H1 (cell line): ENCODE measurements around the gene PGBD5. TPM values are rescaled to one million over a fixed set of nuclear protein-coding genes. Genes with fewer than 3 reads are reported as not detected.
A peak's percentile ranks its signal among the peaks of the same experiment; 100 is the strongest.

ENCODE experiments used
- CTCF ChIA-PET: fragments of 300-600 bp; sonication (Branson Sonifier 250); formaldehyde crosslinking; loops from one replicate; lab custom pipeline; 2021; ENCODE audit not compliant: partially characterized antibody; lab: Charles Lee
- POLR2A ChIA-PET: fragments of 300-600 bp; sonication (Branson Sonifier 250); formaldehyde crosslinking; loops from one replicate; lab custom pipeline; 2021; ENCODE audit warnings: inconsistent platforms; ENCODE audit not compliant: partially characterized antibody; lab: Charles Lee
- DNase-seq, 2 experiments: peaks; one replicate each; pipeline versions ENCODE4 v3.0.0 to v3.0.0-alpha.2; 2010 to 2022; ENCODE audit warnings: low spot score in 2 of 2, low read depth in 1 of 2, mixed read lengths in 1 of 2
- FAIRE-seq: peaks from 2 replicates; lab custom pipeline; 2011; peaks lifted over from hg19 to GRCh38; lab: Jason Lieb, UNC
- H2AFZ ChIP-seq: 2 replicates; pipeline ENCODE4 v1.8.1; 2012; ENCODE audit warnings: low read length, inconsistent platforms
- H2AK5ac ChIP-seq: 2 replicates; pipeline ENCODE4 v1.6.1; 2013; ENCODE audit warnings: low read depth, low read length
- H2BK120ac ChIP-seq: replicated peaks from 2 replicates; pipeline ENCODE3; 2013; ENCODE audit warnings: low read depth, low read length, inconsistent platforms
- H2BK12ac ChIP-seq: 2 replicates; pipeline ENCODE4 v1.6.1; 2013; ENCODE audit warnings: low read depth, low read length
- H2BK15ac ChIP-seq: 2 replicates; pipeline ENCODE4 v1.6.1; 2013; ENCODE audit warnings: low read length
- H2BK20ac ChIP-seq: 2 replicates; pipeline ENCODE4 v1.6.1; 2013; ENCODE audit warnings: low read length
- H2BK5ac ChIP-seq: 2 replicates; pipeline ENCODE4 v1.6.1; 2013; ENCODE audit warnings: low read depth, low read length
- H3K14ac ChIP-seq: 2 replicates; pipeline ENCODE4 v1.6.1; 2013; ENCODE audit warnings: inconsistent platforms; ENCODE audit not compliant: insufficient read length
- H3K18ac ChIP-seq: 2 replicates; pipeline ENCODE4 v1.6.1; 2013; ENCODE audit warnings: low read length; ENCODE audit errors: extremely low read depth
- H3K23ac ChIP-seq: 2 replicates; pipeline ENCODE4 v1.6.1; 2013; ENCODE audit warnings: inconsistent platforms; ENCODE audit not compliant: insufficient read length
- H3K23me2 ChIP-seq: 2 replicates; pipeline ENCODE4 v1.6.1; 2013; ENCODE audit warnings: low read depth, low read length
- H3K27ac ChIP-seq: 2 replicates; pipeline ENCODE4 v1.6.1; 2011; ENCODE audit warnings: low read depth, low read length, inconsistent platforms
- H3K27me3 ChIP-seq, 4 experiments: replicated peaks in 1 of 4; 1 replicate in 1 of 4; 2 replicates in 3 of 4; pipeline versions ENCODE4 v1.6.1 to v1.8.1; 2011 to 2013; ENCODE audit warnings: low read length in 3 of 4, mild to moderate bottlenecking in 3 of 4, inconsistent platforms in 2 of 4, mixed read lengths in 2 of 4, moderate library complexity in 1 of 4; ENCODE audit not compliant: control insufficient read depth in 3 of 4, insufficient read depth in 3 of 4; ENCODE audit errors: extremely low read depth in 1 of 4
- H3K36me3 ChIP-seq, 4 experiments: 2 replicates each; pipeline versions ENCODE4 v1.6.1 to v1.8.1; 2011 to 2013; ENCODE audit warnings: mild to moderate bottlenecking in 4 of 4, low read length in 3 of 4, moderate library complexity in 2 of 4, control low read depth in 1 of 4, inconsistent platforms in 1 of 4; ENCODE audit not compliant: insufficient read depth in 4 of 4, control insufficient read depth in 2 of 4
- H3K4ac ChIP-seq: replicated peaks from 2 replicates; pipeline ENCODE3; 2013; ENCODE audit warnings: low read length, low read depth, mixed read lengths, inconsistent platforms; ENCODE audit not compliant: insufficient read length
- H3K4me1 ChIP-seq, 4 experiments: replicated peaks in 1 of 4; 1 replicate in 1 of 4; 2 replicates in 3 of 4; pipeline versions ENCODE4 v1.6.1 to v1.8.1; 2011 to 2013; ENCODE audit warnings: low read length in 3 of 4, inconsistent platforms in 2 of 4, mixed read lengths in 1 of 4; ENCODE audit not compliant: insufficient read depth in 4 of 4, control insufficient read depth in 3 of 4
- H3K4me2 ChIP-seq, 2 experiments: 2 replicates each; pipeline versions ENCODE4 v1.6.1 to v1.8.1; 2011 to 2013; ENCODE audit warnings: low read depth in 2 of 2, low read length in 2 of 2, control low read depth in 1 of 2, inconsistent platforms in 1 of 2, mild to moderate bottlenecking in 1 of 2; ENCODE audit not compliant: insufficient read depth in 1 of 2
- H3K4me3 ChIP-seq, 4 experiments: fragments of 200-600, 300-600 bp in 1 of 4; sonication (generic), shearing (Covaris generic), sonication (Bioruptor Twin) in 1 of 4; 2 replicates each; pipeline versions ENCODE4 v1.5.1 to v1.8.1; 2011 to 2016; ENCODE audit warnings: low read length in 4 of 4, low read depth in 3 of 4, control low read depth in 2 of 4, inconsistent platforms in 2 of 4, mild to moderate bottlenecking in 2 of 4, mixed read lengths in 1 of 4, moderate library complexity in 1 of 4; ENCODE audit not compliant: insufficient read depth in 2 of 4; ENCODE audit errors: extremely low read depth in 1 of 4
- H3K56ac ChIP-seq: replicated peaks from 2 replicates; pipeline ENCODE3; 2013; ENCODE audit warnings: low read depth, mild to moderate bottlenecking, mixed read lengths, low read length, inconsistent platforms; ENCODE audit not compliant: insufficient read length
- H3K79me1 ChIP-seq: 2 replicates; pipeline ENCODE4 v1.6.1; 2013; ENCODE audit warnings: low read depth, low read length, control low read depth
- H3K79me2 ChIP-seq, 2 experiments: 2 replicates each; pipeline versions ENCODE4 v1.6.1 to v1.8.1; 2012 to 2013; ENCODE audit warnings: low read length in 2 of 2, mild to moderate bottlenecking in 2 of 2, inconsistent platforms in 1 of 2; ENCODE audit not compliant: insufficient read depth in 2 of 2, control insufficient read depth in 1 of 2
- H3K9ac ChIP-seq, 4 experiments: replicated peaks in 1 of 4; 1 replicate in 1 of 4; 2 replicates in 3 of 4; pipeline versions ENCODE4 v1.6.1 to v1.8.1; 2011 to 2013; ENCODE audit warnings: low read depth in 3 of 4, low read length in 3 of 4, control low read depth in 2 of 4, mild to moderate bottlenecking in 2 of 4, moderate library complexity in 2 of 4, inconsistent platforms in 1 of 4; ENCODE audit errors: extremely low read depth in 1 of 4
- H3K9me3 ChIP-seq, 2 experiments: 2 replicates each; pipeline versions ENCODE4 v1.6.1 to v1.8.1; 2012 to 2013; ENCODE audit warnings: mild to moderate bottlenecking in 2 of 2, moderate library complexity in 2 of 2, control low read depth in 1 of 2, inconsistent platforms in 1 of 2, low read depth in 1 of 2, low read length in 1 of 2, mixed read lengths in 1 of 2; ENCODE audit not compliant: insufficient read depth in 2 of 2
- H4K20me1 ChIP-seq, 2 experiments: replicated peaks in 1 of 2; 2 replicates each; pipeline versions ENCODE3 to v1.8.1; 2011 to 2013; ENCODE audit warnings: inconsistent platforms in 2 of 2, low read length in 2 of 2, mild to moderate bottlenecking in 1 of 2; ENCODE audit not compliant: insufficient read depth in 2 of 2, control insufficient read depth in 1 of 2
- H4K5ac ChIP-seq: 2 replicates; pipeline ENCODE4 v1.6.1; 2013; ENCODE audit warnings: low read length, low read depth, mixed read lengths, inconsistent platforms; ENCODE audit not compliant: insufficient read length
- H4K8ac ChIP-seq: 2 replicates; pipeline ENCODE4 v1.8.0; 2013; ENCODE audit warnings: mild to moderate bottlenecking, moderate library complexity, low read length, inconsistent platforms; ENCODE audit not compliant: insufficient read depth; ENCODE audit errors: extremely low read depth
- H4K91ac ChIP-seq: replicated peaks from 2 replicates; pipeline ENCODE3; 2013; ENCODE audit warnings: low read length, mixed read lengths, inconsistent platforms; ENCODE audit not compliant: insufficient read length
- BACH1 ChIP-seq: IDR thresholded peaks from 2 replicates; pipeline ENCODE4 v1.6.1; 2012; ENCODE audit warnings: low read length, improper control_type of control experiment
- CBX5 ChIP-seq: fragments of 300-800, 300-1000 bp; sonication (generic); IDR thresholded peaks from 2 replicates; pipeline ENCODE4 v1.7.1; 2016; ENCODE audit warnings: antibody characterized with exemption, low read length, low read depth
- CEBPB ChIP-seq: IDR thresholded peaks from 2 replicates; pipeline ENCODE4 v1.6.1; 2012; ENCODE audit warnings: low read depth, low read length
- CHD1 ChIP-seq: IDR thresholded peaks from 2 replicates; pipeline ENCODE4 v1.6.1; 2012; ENCODE audit warnings: low read depth, low read length, improper control_type of control experiment
- JUN ChIP-seq: IDR thresholded peaks from 2 replicates; pipeline ENCODE4 v1.6.1; 2011; ENCODE audit warnings: low read depth, mild to moderate bottlenecking, improper control_type of control experiment, low read length
- JUND ChIP-seq: IDR thresholded peaks from 2 replicates; pipeline ENCODE4 v1.6.1; 2011; ENCODE audit warnings: mild to moderate bottlenecking, improper control_type of control experiment, low read length
- RFX5 ChIP-seq: IDR thresholded peaks from 2 replicates; pipeline ENCODE4 v1.6.1; 2011; ENCODE audit warnings: low read depth, low read length, improper control_type of control experiment, borderline replicate concordance
- SAP30 ChIP-seq: fragments of 300-600 bp; sonication (generic); IDR thresholded peaks from 2 replicates; pipeline ENCODE4 v1.7.1; 2012; ENCODE audit warnings: low read length, moderate library complexity, mild to moderate bottlenecking, inconsistent platforms; ENCODE audit not compliant: insufficient read depth, insufficient replicate concordance
- SP4 ChIP-seq: IDR thresholded peaks from 2 replicates; pipeline ENCODE4 v1.6.1; 2012; ENCODE audit warnings: low read length, inconsistent platforms
- USF2 ChIP-seq: IDR thresholded peaks from 2 replicates; pipeline ENCODE4 v1.6.1; 2011; ENCODE audit warnings: low read length, improper control_type of control experiment
- WGBS, 2 experiments: shearing (Covaris generic) in 1 of 2; methylation state at CpG; one replicate each; pipeline versions ENCODE4 v1.1.6 to v1.1.7; 2013 to 2015; ENCODE audit warnings: low lambda C conversion rate in 2 of 2, mixed read lengths in 2 of 2, inconsistent platforms in 1 of 2, low coverage in 1 of 2, missing lambda C conversion rate in 1 of 2; ENCODE audit not compliant: insufficient replicate concordance in 2 of 2, insufficient coverage in 1 of 2, insufficient read length in 1 of 2; ENCODE audit errors: extremely low coverage in 1 of 2, missing lambda C conversion rate in 1 of 2; 5-methylcytosine and 5-hydroxymethylcytosine counted together
- polyA plus RNA-seq, 7 experiments: library from polyadenylated mRNA; depleted of rRNA in 3 of 7; stranded (reverse) in 5 of 7; unstranded in 2 of 7; fragments of >200 nt in 5 of 7; fragments of 200-250 nt in 2 of 7; gene quantifications; 1 replicate in 5 of 7; 2 replicates in 1 of 7; 4 replicates in 1 of 7; pipeline versions ENCODE4 v1.2.1 to v1.2.3, GENCODE V29; 2011 to 2013; ENCODE audit warnings: missing spikeins in 2 of 7, mixed read lengths in 2 of 7
- total RNA-seq: library from RNA; stranded (reverse); fragmentation: NEBNext Ultra II Directional; extraction: Animal tissue kit (Norgen Biotek cat#: 25700); gene quantifications from 2 replicates; pipeline ENCODE4 v1.2.1, GENCODE V29; 2021
- TF ChIP-seq, protein P1 (sequence below): IDR thresholded peaks from 2 replicates; pipeline ENCODE4 v1.6.1; 2012; ENCODE audit warnings: inconsistent platforms

The PGBD5 gene
- total and polyA plus RNA-seq, 2 of the 8 experiments (the other 6 are each of a cell fraction or from before 2014, with no cell fraction given), result 16.3 to 18.4 TPM

DNA sequence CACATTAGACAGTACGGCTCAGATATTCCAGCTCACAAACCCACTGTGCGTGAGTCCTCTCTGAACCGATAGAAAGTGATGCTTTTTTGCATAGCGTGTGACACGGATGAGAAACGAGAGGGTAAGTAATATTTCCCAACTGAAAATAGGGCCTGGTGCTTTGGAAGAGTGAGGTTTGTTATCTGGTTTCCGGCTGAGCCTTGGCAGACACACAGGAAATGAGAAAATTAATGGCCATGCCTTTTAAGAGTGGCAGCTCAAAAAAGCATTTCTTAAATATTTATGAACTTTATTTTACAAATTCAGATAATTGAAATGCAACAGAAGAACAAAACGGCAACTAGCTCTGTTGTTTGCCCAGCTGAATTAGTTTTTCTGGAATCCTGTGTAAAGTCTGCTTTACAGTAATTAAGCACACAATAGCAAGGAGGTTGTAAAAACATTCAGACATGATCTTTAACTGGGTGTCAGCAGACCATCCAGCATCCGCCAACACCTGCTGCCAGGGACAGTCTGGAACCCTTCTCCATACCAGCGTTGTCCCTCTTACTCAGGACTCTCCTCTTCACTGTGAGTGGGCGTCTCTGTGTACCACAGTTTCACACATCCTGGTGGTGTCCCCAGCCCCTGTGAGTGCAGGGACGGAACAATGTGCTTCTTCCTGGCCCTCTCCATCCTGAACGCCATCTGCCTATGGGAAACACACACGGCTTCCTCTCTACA, 155.4 kb downstream of the PGBD5 start:
- Histone ChIP-seq H3K4me3 (no peak overlapping the region), H4K91ac (no peak overlapping the region), H2BK120ac (no peak overlapping the region), H4K5ac (no peak overlapping the region), H4K8ac (no peak overlapping the region), H2BK20ac (no peak overlapping the region), H3K79me2 (no peaks in the 10 kb centered on the region), H3K9me3 (no peaks in the 10 kb centered on the region), H3K36me3 (peaks cover 0 to 13% (median 0%) of the 10 kb centered on the region in 4 experiments; a peak in 1 of 8 replicates), H3K9ac (no peak overlapping the region), H2BK12ac (no peak overlapping the region), H3K4me1 (peaks cover 0 to 5% (median 1%) of the 10 kb centered on the region in 4 experiments; a peak in 3 of 7 replicates), H3K79me1 (no peaks in the 10 kb centered on the region; the same call in 1 of the 2 replicates), H3K27me3 (no peaks in the 10 kb centered on the region), H3K27ac (no peak overlapping the region), H2BK5ac (peak overlapping the region; percentile 40; the same call in 1 of the 2 replicates), H2BK15ac (no peak overlapping the region), H3K4me2 (no peak overlapping the region), H2AK5ac (no peak overlapping the region), H3K23ac (no peak overlapping the region), H4K20me1 (no peaks in the 10 kb centered on the region), H3K14ac (no peak overlapping the region), H3K23me2 (no peaks in the 10 kb centered on the region), H3K56ac (no peak overlapping the region), H2AFZ (no peak overlapping the region), H3K18ac (no peak overlapping the region), H3K4ac (no peak overlapping the region)
- POLR2A ChIA-PET, result no interaction called here
- no peak for FAIRE-seq
- CTCF ChIA-PET, result interaction anchor here (1.0 to 1.3 kb wide), 3 partner anchors 63 to 576 kb away, joined by 3 to 5 read pairs (median 3); no protein-coding TSS in a partner anchor
- no peak for DNase-seq
- WGBS, 2 experiments, result 91% methylated on average over 14 of the region's 14 CpGs; no CpG with 5 or more reads in 1 of the 2 experiments
- TF ChIP-seq USF2 (no peak), BACH1 (no peak), JUND (no peak), CEBPB (no peak), RFX5 (no peak), SAP30 (no peak), CBX5 (no peak), CHD1 (no peak), SP4 (no peak), JUN (no peak)
- TF ChIP-seq, protein P1, sequence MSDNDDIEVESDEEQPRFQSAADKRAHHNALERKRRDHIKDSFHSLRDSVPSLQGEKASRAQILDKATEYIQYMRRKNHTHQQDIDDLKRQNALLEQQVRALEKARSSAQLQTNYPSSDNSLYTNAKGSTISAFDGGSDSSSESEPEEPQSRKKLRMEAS, result no peak
